Activated T-cell treated with anti-CD3 and anti-CD28 coated beads for 48 hours (primary cell): ENCODE data around the gene RFWD3.

Source experiments
- DNase-seq: peaks from one replicate; pipeline ENCODE4 v3.0.0-alpha.2; 2020; ENCODE audit warnings: low read depth

Gene RFWD3

DNA sequence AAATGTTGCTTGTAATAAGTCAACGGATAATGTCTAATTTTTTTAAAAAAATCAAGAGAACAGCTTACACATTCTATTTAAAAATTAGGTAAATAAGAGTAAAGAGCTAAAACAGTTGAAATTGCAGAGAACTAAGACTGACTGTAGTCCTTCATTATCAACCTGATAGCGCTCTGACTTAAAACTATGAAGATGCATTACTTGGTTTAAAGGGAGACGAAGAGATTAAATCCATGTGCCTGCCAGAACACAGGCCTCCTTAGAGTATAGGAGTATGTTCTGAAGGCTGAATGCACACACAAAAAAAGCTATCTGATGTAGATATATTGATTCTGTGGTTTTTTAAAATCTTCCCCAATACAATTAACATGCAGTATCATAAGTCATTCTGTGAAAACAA, 88.2 kb downstream of the RFWD3 start:
- no peak for DNase-seq

DNA sequence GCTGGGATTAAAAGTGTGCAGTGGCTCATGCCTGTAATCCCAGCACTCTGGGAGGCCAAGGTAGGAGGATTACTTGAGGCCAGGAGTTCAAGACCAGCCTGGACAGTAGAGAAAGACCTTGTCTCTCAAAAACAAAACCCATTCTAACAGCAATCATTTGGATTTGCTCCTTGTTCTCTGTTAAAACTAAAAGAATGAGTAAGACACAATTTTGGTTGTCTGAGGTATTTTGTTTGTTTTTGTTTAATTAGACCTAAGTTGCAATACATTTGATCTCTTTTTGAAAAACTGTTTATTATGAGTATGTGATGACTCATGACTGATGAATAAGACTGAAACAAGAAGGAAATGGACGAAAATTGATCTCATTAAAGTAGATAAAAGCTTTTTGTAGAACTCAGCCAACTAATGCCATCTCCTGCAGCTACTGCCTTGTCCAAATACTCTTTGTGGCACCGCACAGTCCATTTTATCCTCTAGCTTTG, 88.8 kb downstream of the RFWD3 start:
- DNase-seq, result no peak

DNA sequence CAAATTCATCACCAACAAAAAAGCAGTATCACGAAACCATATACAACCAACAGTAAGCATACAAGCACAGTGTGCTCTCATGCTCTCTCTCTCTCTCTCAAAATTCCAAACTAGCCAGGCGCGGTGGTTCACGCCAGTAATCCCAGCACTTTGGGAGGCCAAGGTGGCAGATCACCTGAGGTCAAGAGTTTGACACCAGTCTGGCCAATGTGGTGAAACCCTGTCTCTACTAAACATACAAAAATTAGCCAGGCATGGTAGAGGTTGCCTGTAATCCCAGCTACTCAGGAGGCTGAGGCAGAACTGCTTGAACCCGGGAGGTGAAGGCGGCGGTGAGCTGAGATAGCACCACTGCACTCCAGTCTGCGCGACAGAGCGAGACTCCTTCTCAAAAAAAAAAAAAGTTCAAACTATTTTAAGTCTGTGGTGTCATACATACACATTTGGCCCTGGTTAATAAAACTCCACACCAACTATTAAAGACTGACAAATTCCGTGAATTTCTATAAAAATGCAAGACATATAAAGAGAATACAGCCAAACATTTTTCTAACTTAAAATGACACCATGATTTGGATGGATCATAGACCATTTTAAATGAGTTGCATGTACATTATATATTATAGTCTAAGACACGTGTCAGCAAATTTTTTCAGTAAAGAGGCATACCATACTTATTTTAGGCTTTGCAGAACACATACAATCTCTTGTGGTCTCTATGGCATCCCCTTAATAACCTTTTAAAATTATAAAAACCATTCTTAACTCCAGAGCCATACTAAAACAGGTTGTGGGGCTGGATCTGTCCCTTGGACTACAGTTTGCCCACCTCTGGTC, 90.7 kb downstream of the RFWD3 start:
- no peak for DNase-seq

DNA sequence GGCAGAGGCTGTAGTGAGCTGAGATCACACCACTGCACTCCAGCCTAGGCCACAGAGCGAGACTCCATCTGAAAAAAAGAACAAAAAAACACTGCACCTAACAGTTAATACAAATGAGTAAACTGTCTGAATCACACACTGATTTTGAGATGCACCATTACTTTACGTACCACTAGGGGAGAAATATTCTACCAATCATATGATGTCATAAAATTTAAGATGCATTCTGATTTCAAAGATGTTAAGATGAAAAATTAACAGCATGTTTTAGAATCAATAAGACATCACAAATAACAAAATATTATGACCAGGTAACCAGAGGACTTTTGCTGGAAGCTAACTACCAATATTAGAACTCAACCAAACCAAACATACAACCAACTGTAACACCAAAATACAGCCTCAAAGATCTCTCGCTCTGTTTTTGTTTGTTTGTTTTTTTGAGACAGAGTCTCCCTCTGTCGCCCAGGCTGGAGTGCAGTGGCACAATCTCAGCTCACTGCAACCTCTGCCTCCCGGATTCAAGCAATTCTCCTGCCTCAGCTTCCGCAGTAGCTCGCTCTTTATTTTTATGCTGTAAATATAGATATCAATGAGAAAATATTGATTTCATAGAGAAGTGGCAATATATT, 91.4 kb downstream of the RFWD3 start:
- no peak for DNase-seq

DNA sequence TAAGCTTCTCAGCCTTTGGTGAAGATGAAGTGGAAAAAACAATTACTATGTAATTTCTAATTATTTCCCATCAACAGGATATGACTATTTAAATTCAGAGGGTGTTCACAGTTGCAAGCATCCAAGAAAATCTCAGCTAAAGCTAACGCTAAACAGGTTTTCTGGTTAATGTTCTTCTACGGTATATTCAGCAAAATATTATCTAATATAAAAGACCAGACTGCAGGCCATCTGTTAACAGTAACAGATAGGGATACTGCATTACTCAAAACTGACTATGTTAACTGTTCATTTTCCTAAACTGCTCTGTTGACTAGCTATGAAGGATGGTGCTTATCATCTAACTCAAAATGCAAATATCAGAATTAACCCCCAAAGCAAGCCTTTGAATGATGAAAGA, 92.5 kb downstream of the RFWD3 start:
- no peak for DNase-seq

DNA sequence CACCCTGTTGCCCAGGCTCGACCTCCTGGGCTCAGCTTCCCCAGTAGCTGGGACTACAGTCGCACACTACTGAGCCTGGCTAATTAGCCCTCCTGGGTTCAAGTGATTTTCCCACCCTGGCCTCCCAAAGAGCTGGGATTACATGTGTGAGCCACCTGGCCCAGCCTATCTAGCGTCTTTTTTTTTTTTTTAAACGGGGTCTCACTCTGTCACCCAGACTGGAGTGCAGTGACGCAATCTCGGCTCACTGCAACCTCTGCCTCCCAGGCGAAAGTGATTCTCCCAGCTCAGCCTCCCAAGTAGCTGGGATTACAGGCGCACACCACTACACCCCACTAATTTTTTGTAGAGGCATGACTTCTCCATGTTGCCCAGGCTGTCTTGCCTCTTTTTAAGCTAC, 93.1 kb downstream of the RFWD3 start:
- DNase-seq, result no peak
